Osteoblast (primary cell): ENCODE measurements around the gene RBM26. TPM values are rescaled to one million over a fixed set of nuclear protein-coding genes. Genes with fewer than 3 reads are reported as not detected.

ENCODE experiments used
- DNase-seq: peaks from one replicate; pipeline ENCODE4 v3.0.0; 2011; ENCODE audit warnings: low spot score, mixed read lengths; ENCODE audit not compliant: insufficient read length; ENCODE audit errors: missing footprints
- H2AFZ ChIP-seq: 2 replicates; pipeline ENCODE4 v1.6.0; 2011; ENCODE audit warnings: mild to moderate bottlenecking, low read length
- H3K27ac ChIP-seq: 2 replicates; pipeline ENCODE4 v1.5.1; 2011; ENCODE audit warnings: mild to moderate bottlenecking, low read depth, low read length, moderate library complexity
- H3K27me3 ChIP-seq: 2 replicates; pipeline ENCODE4 v1.6.0; 2012; ENCODE audit warnings: mild to moderate bottlenecking, control low read depth, inconsistent platforms, low read length, moderate library complexity; ENCODE audit not compliant: insufficient read depth
- H3K36me3 ChIP-seq: 2 replicates; pipeline ENCODE4 v1.5.1; 2011; ENCODE audit warnings: mild to moderate bottlenecking, low read length, control low read depth, moderate library complexity; ENCODE audit not compliant: insufficient read depth
- H3K4me1 ChIP-seq: 2 replicates; pipeline ENCODE4 v1.5.1; 2011; ENCODE audit warnings: mild to moderate bottlenecking, low read length, control low read depth, moderate library complexity; ENCODE audit not compliant: insufficient read depth
- H3K4me2 ChIP-seq: 2 replicates; pipeline ENCODE4 v1.6.0; 2011; ENCODE audit warnings: mild to moderate bottlenecking, low read length; ENCODE audit not compliant: insufficient read depth
- H3K4me3 ChIP-seq: fragments of 200-600 bp; sonication (generic); 3 replicates; pipeline ENCODE4 v1.5.1; 2012; ENCODE audit warnings: mild to moderate bottlenecking, low read length, inconsistent platforms; ENCODE audit not compliant: insufficient read depth
- H3K79me2 ChIP-seq: 2 replicates; pipeline ENCODE4 v1.6.0; 2012; ENCODE audit warnings: mild to moderate bottlenecking, low read length, control low read depth, inconsistent platforms; ENCODE audit not compliant: insufficient read depth
- H3K9me3 ChIP-seq: 2 replicates; pipeline ENCODE4 v1.5.1; 2011; ENCODE audit warnings: low read depth, low read length, control low read depth
- H4K20me1 ChIP-seq: 2 replicates; pipeline ENCODE4 v1.6.0; 2012; ENCODE audit warnings: mild to moderate bottlenecking, low read length, control low read depth; ENCODE audit not compliant: insufficient read depth
- CTCF ChIP-seq: IDR thresholded peaks from 2 replicates; pipeline ENCODE4 v1.5.1; 2011; ENCODE audit warnings: mild to moderate bottlenecking, low read depth, low read length, moderate library complexity; ENCODE audit errors: extremely low read depth
- total RNA-seq: library from RNA; depleted of rRNA; stranded (reverse); fragments of >200 nt; gene quantifications from 2 replicates; pipeline ENCODE4 v1.2.3, GENCODE V29; 2012

RBM26 gene
- total RNA-seq, 1 donor, result 35.5 TPM

GRCh38 chr13:79379274-79379673 is 26.8 kb downstream of the RBM26 start:
- Histone ChIP-seq H4K20me1 (peaks cover 1% of the 10 kb centered on the region), H3K27ac (no peak overlapping the region), H3K36me3 (peaks cover 35% of the 10 kb centered on the region), H3K79me2 (peaks cover 67% of the 10 kb centered on the region), H2AFZ (no peak overlapping the region), H3K4me2 (no peak overlapping the region), H3K27me3 (no peaks in the 10 kb centered on the region), H3K9me3 (no peaks in the 10 kb centered on the region), H3K4me1 (peaks cover 4% of the 10 kb centered on the region), H3K4me3 (no peak overlapping the region)
- DNase-seq, result no peak
- no peak for TF ChIP-seq CTCF

GRCh38 chr13:79376843-79377242 is 29.2 kb downstream of the RBM26 start:
- H3K79me2 ChIP-seq, result peaks cover 46% of the 10 kb centered on the region
- H3K36me3 ChIP-seq, result peaks cover 39% of the 10 kb centered on the region
- H3K27me3 ChIP-seq, result no peaks in the 10 kb centered on the region
- no peaks in the 10 kb centered on the region for H4K20me1 ChIP-seq
- DNase-seq, result no peak
- peaks cover 4% of the 10 kb centered on the region for H3K4me1 ChIP-seq
- H3K4me3 ChIP-seq, result no peak overlapping the region
- H3K27ac ChIP-seq, result no peak overlapping the region
- no peak overlapping the region for H2AFZ ChIP-seq
- no peaks in the 10 kb centered on the region for H3K9me3 ChIP-seq
- no peak overlapping the region for H3K4me2 ChIP-seq
- TF ChIP-seq CTCF, result no peak

- no peak overlapping the region for H3K4me2 ChIP-seq
- no peak overlapping the region for H3K4me3 ChIP-seq
- no peaks in the 10 kb centered on the region for H3K27me3 ChIP-seq
- peaks cover 24% of the 10 kb centered on the region for H3K79me2 ChIP-seq
- peaks cover 57% of the 10 kb centered on the region for H3K36me3 ChIP-seq
- H3K4me1 ChIP-seq, result peaks cover 4% of the 10 kb centered on the region
- DNase-seq, result no peak
- H3K9me3 ChIP-seq, result no peaks in the 10 kb centered on the region
- no peak overlapping the region for H3K27ac ChIP-seq
- H2AFZ ChIP-seq, result no peak overlapping the region
- H4K20me1 ChIP-seq, result no peaks in the 10 kb centered on the region
- no peak for TF ChIP-seq CTCF
Measured at GRCh38 chr13:79374578-79374977, 31.5 kb downstream of the RBM26 start.

- no peak for DNase-seq
- Histone ChIP-seq H3K27me3 (no peaks in the 10 kb centered on the region), H3K27ac (no peak overlapping the region), H3K4me2 (no peak overlapping the region), H3K79me2 (peaks cover 23% of the 10 kb centered on the region), H3K4me3 (no peak overlapping the region), H4K20me1 (no peaks in the 10 kb centered on the region), H3K36me3 (peaks cover 57% of the 10 kb centered on the region), H2AFZ (no peak overlapping the region), H3K9me3 (no peaks in the 10 kb centered on the region), H3K4me1 (peaks cover 4% of the 10 kb centered on the region)
- TF ChIP-seq CTCF, result no peak
Measured at GRCh38 chr13:79373916-79374315, 32.1 kb downstream of the RBM26 start.
